GM06990 (cell line): ENCODE measurements around the gene HCLS1.
"Not testable (repeated sequence)": the region's sequence is repeated elsewhere in the genome, so short reads cannot be mapped to it uniquely, and the experiment has no call there.

Experiments
- DNase-seq: peaks from one replicate; pipeline ENCODE4 v3.0.0-alpha.2; 2011; ENCODE audit not compliant: insufficient read length; ENCODE audit errors: extremely low read depth
- H3K27me3 ChIP-seq: replicated peaks from 2 replicates; pipeline ENCODE4 v1.6.0; 2011; ENCODE audit warnings: low read length; ENCODE audit not compliant: control insufficient read depth, insufficient read depth
- H3K36me3 ChIP-seq: 2 replicates; pipeline ENCODE4 v1.5.1; 2011; ENCODE audit warnings: low read length; ENCODE audit not compliant: control insufficient read depth, insufficient read depth
- H3K4me3 ChIP-seq: replicated peaks from 2 replicates; pipeline ENCODE4 v1.5.1; 2011; ENCODE audit warnings: low read depth, mild to moderate bottlenecking, control low read depth, low read length
- CTCF ChIP-seq: IDR thresholded peaks from 2 replicates; pipeline ENCODE4 v1.5.1; 2011; ENCODE audit warnings: low read length, control low read depth, mild to moderate bottlenecking, inconsistent platforms; ENCODE audit not compliant: insufficient read depth, poor library complexity, severe bottlenecking

The HCLS1 gene

GRCh38 chr3:121698901-121699300, 38.2 kb upstream of the HCLS1 start:
- no peaks in the 10 kb centered on the region for H3K27me3 ChIP-seq
- H3K36me3 ChIP-seq = peaks cover 10% of the 10 kb centered on the region
- no peak for TF ChIP-seq CTCF
- DNase-seq = no peak
- no peak overlapping the region for H3K4me3 ChIP-seq

GRCh38 chr3:121698476-121698875, 37.8 kb upstream of the HCLS1 start:
- no peak for TF ChIP-seq CTCF
- no peaks in the 10 kb centered on the region for H3K27me3 ChIP-seq
- no peak overlapping the region for H3K4me3 ChIP-seq
- H3K36me3 ChIP-seq = peaks cover 10% of the 10 kb centered on the region
- no peak for DNase-seq

- DNase-seq = no peak
- Histone ChIP-seq H3K36me3 (peaks cover 11% of the 10 kb centered on the region), H3K4me3 (no peak overlapping the region), H3K27me3 (no peaks in the 10 kb centered on the region)
- TF ChIP-seq CTCF = no peak
These were observed 35.5 kb upstream of the HCLS1 start for GRCh38 chr3:121696186-121696585.

GRCh38 chr3:121692010-121692699, 31.5 kb upstream of the HCLS1 start:
- no peak for DNase-seq
- Histone ChIP-seq H3K4me3 (no peak overlapping the region), H3K36me3 (peaks cover 9% of the 10 kb centered on the region), H3K27me3 (no peaks in the 10 kb centered on the region)
- no peak for TF ChIP-seq CTCF

- DNase-seq = peak; percentile 12
- no peak for TF ChIP-seq CTCF
- peaks cover 5% of the 10 kb centered on the region for H3K36me3 ChIP-seq
- no peaks in the 10 kb centered on the region for H3K27me3 ChIP-seq
- no peak overlapping the region for H3K4me3 ChIP-seq
These were observed 30.2 kb upstream of the HCLS1 start for GRCh38 chr3:121690777-121691405.

- H3K4me3 ChIP-seq, H3K27me3 ChIP-seq, DNase-seq, H3K36me3 ChIP-seq: not testable (repeated sequence)
These were observed 28.0 kb upstream of the HCLS1 start for GRCh38 chr3:121688747-121689146.
